NT2/D1 (cell line): ENCODE measurements around the gene RBFOX2.

Experiments used
- SUZ12 ChIP-seq: IDR thresholded peaks from 2 replicates; pipeline ENCODE4 v1.6.1; 2011; ENCODE audit not compliant: insufficient read length, insufficient read depth; ENCODE audit errors: extremely low read depth
- YY1 ChIP-seq: IDR thresholded peaks from 2 replicates; pipeline ENCODE4 v1.6.1; 2011; ENCODE audit not compliant: insufficient read length, insufficient read depth

DNA sequence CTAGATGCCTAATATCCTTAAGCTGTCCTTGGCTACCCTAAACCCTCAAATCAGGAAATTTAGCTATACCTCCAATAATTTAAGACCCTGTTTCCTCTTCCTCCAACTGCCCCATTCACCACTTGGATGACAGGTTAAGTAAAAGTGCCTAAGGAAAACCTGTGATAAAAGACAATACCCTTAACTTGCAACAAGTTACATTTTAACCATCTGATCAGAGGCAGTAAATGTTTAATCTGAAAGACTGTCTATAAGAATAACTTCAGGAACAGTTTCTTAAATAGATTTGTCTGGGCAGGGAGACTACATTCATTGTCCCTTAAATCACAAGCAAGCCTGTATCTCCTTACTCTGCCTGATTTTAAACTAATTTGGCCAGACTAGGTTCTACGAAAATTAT, 181.8 kb downstream of the RBFOX2 start:
- TF ChIP-seq YY1 (no peak), SUZ12 (no peak)
